Inflammatory macrophage treated with lipopolysaccharide for 1 hour (primary cell): Measurements from ENCODE around the gene PTGER1.

Experiments
- DNase-seq, 2 donors: peaks; one replicate each; pipeline ENCODE4 v3.0.0-alpha.2; 2020 to 2022

Gene PTGER1

GRCh38 chr19:14497228-14497921 lies 22.2 kb upstream of the PTGER1 start:
- peak in 1 of 2 donors; percentile 5 for DNase-seq

DNA sequence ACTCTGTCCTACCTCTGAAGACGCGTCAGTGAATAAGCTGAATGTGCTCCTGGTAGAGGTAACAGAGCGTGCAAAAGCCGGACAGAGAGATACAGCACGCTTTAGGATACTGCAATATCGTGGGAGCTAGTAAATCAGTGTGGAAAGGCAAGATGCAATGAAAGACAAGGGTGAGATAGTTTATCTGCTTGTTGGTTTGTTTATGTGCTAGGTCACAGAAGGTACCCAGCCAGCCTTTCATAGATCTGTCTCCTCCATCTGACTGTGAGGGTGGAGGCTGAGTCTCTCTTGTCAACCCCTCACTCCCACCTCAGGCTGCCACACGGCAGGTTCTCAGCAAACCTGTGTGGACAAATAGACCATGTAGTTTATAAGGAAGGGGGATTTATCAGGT lies 21.7 kb upstream of the PTGER1 start:
- no peak for DNase-seq

DNA sequence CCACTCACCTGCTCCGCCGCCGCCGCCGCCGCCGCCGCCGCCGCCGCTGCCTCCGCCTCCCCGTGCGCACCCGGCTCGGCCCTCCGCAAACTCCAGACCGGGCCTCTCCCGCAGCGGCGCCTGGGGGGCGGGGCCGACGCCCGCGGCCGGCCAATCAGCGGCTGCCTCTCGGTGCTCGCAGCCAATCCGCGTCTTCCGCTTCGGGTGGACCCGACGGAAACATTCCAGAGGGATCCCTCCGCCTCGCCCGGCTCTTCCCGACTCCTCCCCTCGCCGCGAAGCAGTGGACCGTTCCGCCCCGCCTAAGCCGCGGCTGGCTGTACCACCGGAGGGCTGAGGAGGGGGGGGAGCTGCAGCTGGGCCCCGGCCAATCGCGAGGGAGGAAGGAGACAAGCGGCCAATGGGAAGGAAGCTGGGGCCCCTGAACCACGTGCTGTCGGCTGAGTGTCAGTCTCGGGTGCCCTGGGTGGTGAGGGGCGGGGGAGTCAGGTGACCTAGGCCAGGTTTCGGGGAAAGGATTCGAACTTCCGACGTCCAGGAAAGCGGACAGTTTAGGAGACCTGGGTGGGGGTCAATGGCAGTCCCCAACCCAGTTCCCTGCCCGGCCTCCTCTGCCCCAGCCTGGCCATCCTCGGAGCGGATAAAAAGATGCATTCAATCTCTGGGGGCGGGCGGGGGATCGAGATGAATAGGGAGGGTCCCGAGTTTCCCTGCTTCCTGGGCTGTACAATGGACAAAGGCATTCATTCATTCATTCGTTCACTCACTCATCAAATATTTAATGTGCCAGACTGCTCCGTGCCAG lies 21.1 kb upstream of the PTGER1 start, which contains the start of gene GIPC1:
GIPC1 (minus strand) TSS at position 99 of the 805 bp plus-strand sequence. CDS start 13,151 bp downstream, outside the sequence.
- DNase-seq, result peak; percentile 82 to 86

GRCh38 chr19:14495672-14496028 lies 20.5 kb upstream of the PTGER1 start:
- DNase-seq, result no peak

GRCh38 chr19:14494910-14495671 lies 19.9 kb upstream of the PTGER1 start:
- no peak for DNase-seq

GRCh38 chr19:14494411-14494810 lies 19.3 kb upstream of the PTGER1 start:
- DNase-seq, result no peak

GRCh38 chr19:14492756-14493337 lies 17.7 kb upstream of the PTGER1 start:
- no peak for DNase-seq

DNA sequence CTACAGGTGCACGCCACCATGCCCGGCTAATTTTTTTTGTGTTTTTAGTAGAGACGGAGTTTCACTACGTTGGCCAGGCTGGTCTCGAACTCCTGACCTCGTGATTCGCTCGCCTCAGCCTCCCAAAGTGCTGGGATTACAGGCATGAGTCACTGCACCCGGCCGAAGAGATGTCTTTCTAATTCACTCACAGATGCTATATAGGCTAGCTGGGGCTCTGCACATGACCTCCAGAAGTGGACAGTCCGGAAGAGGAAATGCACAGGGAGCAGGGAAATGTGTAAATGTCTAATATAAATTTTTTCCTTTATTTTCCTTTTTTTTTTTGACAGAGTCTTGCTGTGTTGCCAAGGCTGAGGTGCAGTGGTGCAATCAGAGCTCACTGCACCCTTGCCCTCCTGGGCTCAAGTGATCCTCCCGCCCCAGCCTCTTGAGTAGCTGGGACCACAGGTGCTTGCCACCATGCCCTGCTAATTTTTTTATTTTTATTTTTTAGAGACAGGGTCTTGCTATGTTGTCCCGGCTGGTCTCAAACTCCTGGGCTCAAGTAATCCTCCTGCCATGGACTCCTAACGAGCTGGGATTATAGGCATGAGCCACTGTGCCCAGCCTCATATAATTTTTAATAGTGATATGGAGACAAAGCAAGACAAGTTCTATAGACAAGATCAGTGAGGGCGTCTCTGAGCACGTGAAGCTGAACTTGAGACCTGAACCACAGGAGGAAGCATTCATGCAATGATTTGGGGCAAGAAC lies 12.4 kb upstream of the PTGER1 start:
- no peak for DNase-seq

GRCh38 chr19:14482172-14482941 lies 7.2 kb upstream of the PTGER1 start:
- DNase-seq, result no peak

- DNase-seq, result no peak
Measured at GRCh38 chr19:14480700-14481079, 5.5 kb upstream of the PTGER1 start.

DNA sequence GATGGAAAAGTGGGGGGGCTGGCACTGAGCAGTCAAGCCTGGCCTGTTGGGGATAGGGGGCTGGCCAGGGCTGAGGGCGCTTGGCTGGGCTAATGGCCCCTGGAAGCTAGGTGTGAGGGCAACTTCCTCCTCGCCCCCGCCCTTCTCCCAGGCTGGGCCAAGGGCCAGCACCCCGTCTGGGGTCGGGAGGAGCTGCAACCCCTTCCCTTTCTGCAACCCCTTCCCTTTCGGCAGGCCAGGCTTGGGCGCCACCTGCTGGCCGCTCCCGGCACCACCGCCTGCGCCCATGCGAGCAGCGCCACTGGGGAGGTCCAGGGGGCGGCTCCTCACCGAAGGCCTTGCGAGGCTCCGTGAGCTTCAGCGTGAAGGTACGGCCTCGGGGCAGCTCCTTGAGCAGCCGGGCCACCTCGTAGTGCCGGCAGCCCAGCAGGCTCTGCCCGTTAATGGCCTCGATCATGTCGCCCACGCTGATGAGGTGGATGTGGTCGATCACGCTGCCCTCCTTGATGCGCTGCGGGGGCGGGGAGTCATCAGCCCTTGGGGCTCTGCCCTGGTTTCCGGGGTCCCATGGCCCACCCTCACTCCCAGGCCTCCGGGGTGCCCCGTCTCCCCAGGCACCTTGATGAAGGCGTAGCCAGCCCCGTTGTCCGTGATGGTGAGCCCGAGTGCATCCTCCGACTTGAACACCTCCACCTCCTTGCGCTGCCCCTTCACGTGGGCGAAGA lies 5.0 kb upstream of the PTGER1 start:
- DNase-seq, result peak in 1 of 2 donors; percentile 71

GRCh38 chr19:14479309-14479974 lies 4.3 kb upstream of the PTGER1 start:
- DNase-seq, result no peak

DNA sequence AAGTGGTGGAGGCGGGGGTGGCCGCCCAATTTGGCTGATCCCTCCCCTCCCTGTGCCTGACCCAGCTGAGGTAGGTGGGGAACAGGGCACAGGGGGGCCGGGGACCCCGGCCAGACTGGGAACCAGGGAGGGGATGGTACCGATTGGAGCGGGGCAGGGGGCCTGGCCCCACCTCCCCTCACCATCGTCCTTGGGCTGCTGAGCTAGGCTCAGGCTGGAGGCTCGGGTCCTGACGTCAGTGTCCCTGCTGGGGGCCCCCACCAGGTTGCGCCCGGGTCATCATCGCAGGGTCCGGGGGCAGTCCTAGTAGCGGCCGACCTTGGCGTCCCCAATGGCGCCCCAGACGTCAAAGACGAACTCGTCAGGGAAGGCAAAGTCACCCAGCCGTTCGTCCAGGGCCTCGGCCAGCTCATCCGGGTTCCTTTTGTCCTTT lies 3.0 kb upstream of the PTGER1 start:
- DNase-seq, result no peak

GRCh38 chr19:14477418-14478112 lies 2.4 kb upstream of the PTGER1 start:
- no peak for DNase-seq

DNA sequence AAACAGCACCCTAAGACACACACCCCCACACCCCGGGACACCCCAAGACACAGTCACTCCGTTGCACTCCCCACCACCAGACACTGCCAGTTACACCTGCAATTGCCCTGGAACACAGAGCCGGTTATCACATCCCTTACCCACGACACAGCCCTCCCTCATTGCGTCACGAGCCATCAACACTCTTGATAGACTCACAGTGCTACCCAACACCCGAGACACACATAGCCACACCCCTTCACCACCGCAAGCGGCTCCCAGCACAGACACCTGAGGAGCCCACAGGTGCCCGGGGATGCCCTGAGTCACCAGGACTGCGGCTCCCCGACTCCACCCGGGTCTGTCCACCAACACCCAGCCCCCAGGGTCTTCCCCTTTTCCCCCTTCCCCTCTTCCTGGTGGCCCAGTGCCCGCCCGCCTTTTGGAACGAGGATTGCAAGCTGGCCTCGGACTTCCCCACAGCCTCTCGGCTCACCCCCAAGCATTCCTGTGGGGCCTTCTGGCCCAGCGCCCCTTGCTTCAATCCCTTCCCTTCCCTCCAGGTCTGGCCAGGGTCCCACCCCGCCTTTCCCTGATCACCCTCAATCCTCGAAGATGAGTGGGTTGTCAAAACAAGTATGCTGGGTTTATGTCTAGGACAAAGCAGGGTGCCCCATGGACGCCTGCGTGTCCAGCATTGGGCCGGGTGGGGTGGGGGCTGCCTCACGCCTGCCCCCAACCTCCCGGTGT lies 1.7 kb upstream of the PTGER1 start:
- DNase-seq, result peak; percentile 27 to 55

- no peak for DNase-seq
Measured at GRCh38 chr19:14476327-14476672, 1.1 kb upstream of the PTGER1 start.

DNA sequence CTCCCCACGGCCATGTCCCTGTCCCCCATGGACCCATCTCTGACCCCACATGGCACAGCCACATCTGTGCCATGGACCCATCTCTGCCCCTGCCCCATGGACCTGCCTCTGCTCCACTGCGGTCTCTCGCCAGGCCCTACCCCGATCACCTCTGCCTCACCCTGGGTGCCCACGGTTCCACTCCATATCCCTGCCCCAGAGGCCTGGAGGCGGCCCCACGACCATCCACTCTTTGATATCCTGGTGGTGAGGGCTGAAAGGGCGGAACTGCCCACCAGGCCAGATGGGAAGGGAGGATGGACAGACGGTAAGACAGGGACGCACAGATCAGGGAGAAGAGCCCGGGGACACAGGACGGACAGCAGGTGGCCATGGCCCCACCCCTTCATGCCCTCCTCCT lies 327 bp downstream of the PTGER1 start:
- DNase-seq, result no peak

- DNase-seq, result no peak
Measured at GRCh38 chr19:14473978-14474578, 1.1 kb downstream of the PTGER1 start.
